Mucosa of stomach (tissue), 1 donor: ENCODE measurements around the gene GRK7.
"Not testable (repeated sequence)": the region's sequence is repeated elsewhere in the genome, so short reads cannot be mapped to it uniquely, and the experiment has no call there.

Source experiments
- H3K27me3 ChIP-seq: one replicate; pipeline ENCODE4 v1.7.0; 2013; ENCODE audit warnings: mild to moderate bottlenecking, low read length; ENCODE audit not compliant: control insufficient read depth, insufficient read depth
- H3K36me3 ChIP-seq: one replicate; pipeline ENCODE4 v1.7.0; 2013; ENCODE audit warnings: low read length; ENCODE audit not compliant: control insufficient read depth, insufficient read depth
- H3K4me1 ChIP-seq: one replicate; pipeline ENCODE4 v1.7.0; 2013; ENCODE audit warnings: mild to moderate bottlenecking, low read length; ENCODE audit not compliant: control insufficient read depth, insufficient read depth
- H3K4me3 ChIP-seq: one replicate; pipeline ENCODE4 v1.7.0; 2013; ENCODE audit warnings: low read length
- H3K9ac ChIP-seq: one replicate; pipeline ENCODE4 v1.7.0; 2013; ENCODE audit warnings: mild to moderate bottlenecking, low read length, moderate library complexity
- H3K9me3 ChIP-seq: one replicate; pipeline ENCODE4 v1.7.0; 2013; ENCODE audit warnings: mild to moderate bottlenecking, low read length, moderate library complexity; ENCODE audit not compliant: control insufficient read depth
- donor health status: Pancreatic carcinoma.

The GRK7 gene

DNA sequence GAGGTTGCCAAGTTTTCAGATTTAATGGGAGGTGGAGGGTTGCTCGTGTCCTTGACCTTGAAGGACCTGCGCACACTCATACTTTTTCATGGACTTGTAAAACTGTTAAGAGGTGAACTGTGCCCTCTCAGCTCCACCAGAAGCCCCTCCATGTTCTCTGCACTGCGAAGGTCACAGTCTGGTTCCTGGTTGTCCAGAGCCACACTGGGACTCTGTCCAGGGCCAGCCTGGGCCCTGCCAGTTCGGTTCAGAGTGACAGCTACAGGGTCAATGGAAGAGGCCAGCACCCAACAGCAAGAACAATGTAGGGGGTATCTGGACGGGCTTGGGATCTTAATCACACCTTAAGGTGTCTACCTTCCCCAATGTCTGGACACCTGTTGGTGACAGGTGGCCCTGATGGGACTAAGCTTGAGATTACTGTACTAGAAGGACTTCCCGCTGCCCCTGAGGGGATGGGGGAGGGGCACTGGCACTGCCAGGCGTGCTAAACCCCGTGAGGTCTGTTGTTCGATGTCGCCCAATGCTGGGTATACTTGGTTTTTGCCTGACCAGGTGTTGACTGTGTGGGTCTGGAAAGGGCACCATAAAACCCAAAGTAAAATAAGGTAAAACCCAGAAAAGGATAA, 34.7 kb downstream of the GRK7 start:
- Histone ChIP-seq H3K9me3 (no peaks in the 10 kb centered on the region), H3K36me3 (no peaks in the 10 kb centered on the region), H3K9ac (peak overlapping the region; percentile 63), H3K27me3 (peaks cover 30% of the 10 kb centered on the region), H3K4me1 (peaks cover 18% of the 10 kb centered on the region), H3K4me3 (peak overlapping the region; percentile 32)

DNA sequence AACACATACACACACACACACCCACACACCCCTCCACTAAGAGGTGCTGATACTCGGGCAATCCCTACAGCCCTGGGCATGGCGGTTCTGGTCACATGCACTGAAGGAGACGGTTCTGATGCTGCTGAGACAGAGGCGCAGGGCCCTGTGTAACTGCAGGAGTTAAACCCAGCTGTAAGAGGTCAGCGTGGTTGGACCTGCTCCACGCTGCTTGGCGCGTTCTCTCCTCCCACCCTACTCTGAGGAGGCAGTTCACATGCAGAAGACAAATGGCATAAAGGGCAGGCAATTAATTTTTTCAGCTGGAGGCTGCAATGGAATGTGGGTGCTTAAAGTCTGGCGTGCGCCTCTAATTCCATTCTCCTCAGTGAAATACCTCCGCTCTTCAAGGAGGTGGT, 35.2 kb downstream of the GRK7 start:
- no peaks in the 10 kb centered on the region for H3K9me3 ChIP-seq
- peaks cover 18% of the 10 kb centered on the region for H3K4me1 ChIP-seq
- H3K9ac ChIP-seq: no peak overlapping the region
- H3K36me3 ChIP-seq: no peaks in the 10 kb centered on the region
- peaks cover 30% of the 10 kb centered on the region for H3K27me3 ChIP-seq
- H3K4me3 ChIP-seq: no peak overlapping the region

DNA sequence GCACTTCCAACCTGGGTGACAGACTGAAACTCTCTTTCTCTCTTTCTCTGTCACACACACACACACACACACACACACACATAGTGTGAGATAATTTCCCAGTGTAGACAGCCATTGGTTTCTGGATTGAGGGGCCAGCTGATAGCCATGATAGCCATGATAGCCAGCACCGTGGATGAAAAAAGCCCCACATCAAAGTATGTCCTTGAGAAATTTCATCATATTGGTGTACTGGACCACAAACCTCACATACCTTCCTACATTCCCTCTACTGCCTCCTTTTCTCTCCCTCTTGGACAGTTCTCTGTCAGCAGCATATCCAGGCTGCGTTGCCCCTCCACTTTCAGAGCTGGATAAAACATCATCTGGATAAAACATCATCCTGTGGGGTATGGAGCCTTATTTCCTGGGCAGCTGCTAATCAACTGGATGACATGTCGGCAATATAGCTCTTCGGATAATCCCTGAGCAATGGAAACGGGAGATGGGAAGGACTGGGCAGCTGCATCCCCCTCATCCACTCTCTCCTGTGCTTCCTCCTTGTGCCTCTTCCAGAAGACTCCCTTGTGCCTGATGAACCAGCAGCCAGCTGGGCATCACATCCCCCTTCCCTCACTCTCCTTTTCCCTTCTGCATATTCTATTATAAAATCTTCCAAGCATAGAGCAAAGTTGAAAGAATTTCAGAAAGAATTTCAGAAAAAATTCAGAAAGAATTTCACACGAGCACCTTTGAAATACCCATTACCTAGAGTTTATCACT, 39.3 kb downstream of the GRK7 start:
- Histone ChIP-seq H3K27me3 (peaks cover 10% of the 10 kb centered on the region), H3K4me1 (peaks cover 6% of the 10 kb centered on the region), H3K9me3 (no peaks in the 10 kb centered on the region), H3K4me3 (no peak overlapping the region), H3K9ac (no peak overlapping the region), H3K36me3 (no peaks in the 10 kb centered on the region)

DNA sequence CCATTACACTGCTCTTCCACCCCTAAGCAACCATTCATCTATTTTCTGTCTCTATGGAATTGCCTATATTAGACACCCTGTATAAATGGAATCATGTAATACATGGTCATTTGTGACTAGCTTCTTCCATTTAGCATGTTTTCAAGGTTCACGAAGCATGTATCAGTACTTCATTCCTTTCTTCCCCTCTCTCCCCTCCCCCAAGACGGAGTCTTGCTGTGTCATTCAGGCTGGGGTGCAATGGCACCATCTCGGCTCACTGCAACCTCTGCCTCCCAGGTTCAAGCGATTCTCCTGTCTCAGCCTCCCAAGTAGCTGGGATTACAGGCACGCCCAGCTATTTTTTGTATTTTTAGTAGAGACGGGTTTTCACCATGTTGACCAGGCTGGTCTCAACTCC, 40.3 kb downstream of the GRK7 start:
- H3K27me3 ChIP-seq, H3K9me3 ChIP-seq, H3K4me1 ChIP-seq, H3K4me3 ChIP-seq, H3K9ac ChIP-seq, H3K36me3 ChIP-seq: not testable (repeated sequence)

DNA sequence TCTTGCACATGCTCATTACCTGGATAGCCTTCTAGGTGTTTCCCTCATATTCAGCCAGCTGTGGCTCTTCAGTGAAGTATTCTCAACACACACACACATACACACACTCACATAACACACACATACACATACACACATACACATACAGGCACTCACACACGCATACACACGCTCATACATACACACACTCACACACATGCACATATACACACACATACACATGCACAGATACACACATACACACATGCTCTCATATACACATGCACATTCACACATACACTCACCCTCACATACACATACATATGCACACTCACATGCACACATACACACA, 41.2 kb downstream of the GRK7 start:
- no peaks in the 10 kb centered on the region for H3K4me1 ChIP-seq
- no peaks in the 10 kb centered on the region for H3K9me3 ChIP-seq
- H3K9ac ChIP-seq: no peak overlapping the region
- no peak overlapping the region for H3K4me3 ChIP-seq
- peaks cover 4% of the 10 kb centered on the region for H3K27me3 ChIP-seq
- no peaks in the 10 kb centered on the region for H3K36me3 ChIP-seq

DNA sequence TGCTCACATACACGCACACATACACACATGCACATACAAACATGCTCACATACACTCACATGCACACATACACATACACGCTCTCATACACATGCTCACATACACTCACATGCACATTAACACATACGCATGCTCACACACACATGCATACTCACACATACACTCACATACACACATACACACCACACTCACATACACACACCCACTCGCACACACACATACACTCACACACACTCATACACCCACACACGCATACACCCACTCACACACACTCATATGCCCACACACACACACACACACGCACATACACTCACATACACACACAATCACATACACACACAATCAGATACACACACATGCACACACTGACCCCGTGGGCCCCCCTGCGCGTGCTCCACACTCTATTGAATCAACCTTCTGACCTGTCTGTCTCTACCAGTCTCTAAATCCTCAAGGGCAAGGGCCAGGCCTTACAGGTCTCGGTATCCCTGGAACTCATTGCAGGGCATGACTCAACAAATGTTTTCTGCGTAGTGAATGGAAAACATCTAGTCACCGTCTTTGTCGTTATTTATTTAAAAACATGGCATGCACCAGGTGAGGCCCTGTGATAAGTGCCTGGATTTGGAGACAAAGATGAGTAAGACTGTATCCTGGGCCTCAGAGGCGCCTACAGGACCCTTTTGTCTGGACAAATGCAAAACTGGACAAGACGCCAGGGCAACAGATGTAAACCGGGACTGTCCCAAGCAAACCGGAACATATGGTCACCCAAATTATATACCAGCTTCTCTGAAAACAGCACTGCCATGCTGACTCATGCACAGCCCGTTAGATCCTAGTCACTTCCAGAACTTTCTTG, 41.8 kb downstream of the GRK7 start:
- Histone ChIP-seq H3K36me3 (no peaks in the 10 kb centered on the region), H3K9me3 (no peaks in the 10 kb centered on the region), H3K4me1 (no peaks in the 10 kb centered on the region), H3K9ac (no peak overlapping the region), H3K4me3 (no peak overlapping the region), H3K27me3 (peaks cover 4% of the 10 kb centered on the region)

DNA sequence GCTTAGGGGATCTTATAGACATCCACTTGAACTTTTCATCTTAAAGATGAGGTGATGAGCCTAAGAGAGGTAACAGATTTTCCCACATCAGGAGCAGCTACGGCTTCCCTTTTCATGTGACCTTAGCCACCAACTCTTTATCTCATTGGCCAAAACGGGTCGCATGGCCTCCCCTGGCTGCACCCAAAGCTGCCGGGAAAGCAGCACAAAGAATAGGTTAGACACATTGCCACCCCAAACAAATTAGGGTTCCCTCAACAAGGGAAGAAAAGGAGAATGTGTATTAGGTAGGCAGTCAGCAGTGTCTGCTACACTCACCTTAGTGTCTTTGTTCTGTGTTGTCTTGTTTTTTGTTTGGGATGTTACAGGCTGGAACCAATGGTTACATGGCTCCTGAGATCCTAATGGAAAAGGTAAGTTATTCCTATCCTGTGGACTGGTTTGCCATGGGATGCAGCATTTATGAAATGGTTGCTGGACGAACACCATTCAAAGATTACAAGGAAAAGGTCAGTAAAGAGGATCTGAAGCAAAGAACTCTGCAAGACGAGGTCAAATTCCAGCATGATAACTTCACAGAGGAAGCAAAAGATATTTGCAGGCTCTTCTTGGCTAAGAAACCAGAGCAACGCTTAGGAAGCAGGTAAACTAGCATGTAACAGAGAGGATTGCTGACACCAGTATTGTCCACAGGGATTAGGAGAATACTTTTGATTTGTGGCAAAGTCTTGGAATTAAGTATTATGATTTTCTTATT, 44.2 kb downstream of the GRK7 start:
- no peaks in the 10 kb centered on the region for H3K4me1 ChIP-seq
- H3K4me3 ChIP-seq: no peak overlapping the region
- H3K9ac ChIP-seq: no peak overlapping the region
- no peaks in the 10 kb centered on the region for H3K9me3 ChIP-seq
- H3K36me3 ChIP-seq: no peaks in the 10 kb centered on the region
- H3K27me3 ChIP-seq: peaks cover 3% of the 10 kb centered on the region

DNA sequence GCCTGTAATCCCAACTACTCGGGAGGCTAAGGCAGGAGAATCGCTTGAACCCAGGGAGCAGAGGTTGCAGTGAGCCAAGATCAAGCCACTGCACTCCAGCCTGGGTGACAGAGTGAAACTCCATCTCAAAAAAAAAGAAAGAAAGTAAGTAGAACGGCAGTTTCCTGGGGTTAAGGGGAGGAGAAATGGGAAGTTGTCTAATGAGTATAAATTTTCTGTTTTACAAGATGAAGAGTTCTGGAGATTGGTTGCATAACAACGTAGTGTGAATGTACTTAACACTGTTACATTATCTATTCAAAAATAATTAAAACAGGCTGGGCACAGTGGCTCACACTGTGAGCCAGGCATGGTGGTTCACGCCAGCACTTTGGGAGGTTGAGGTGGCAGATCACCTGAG, 45.4 kb downstream of the GRK7 start:
- H3K4me3 ChIP-seq: no peak overlapping the region

DNA sequence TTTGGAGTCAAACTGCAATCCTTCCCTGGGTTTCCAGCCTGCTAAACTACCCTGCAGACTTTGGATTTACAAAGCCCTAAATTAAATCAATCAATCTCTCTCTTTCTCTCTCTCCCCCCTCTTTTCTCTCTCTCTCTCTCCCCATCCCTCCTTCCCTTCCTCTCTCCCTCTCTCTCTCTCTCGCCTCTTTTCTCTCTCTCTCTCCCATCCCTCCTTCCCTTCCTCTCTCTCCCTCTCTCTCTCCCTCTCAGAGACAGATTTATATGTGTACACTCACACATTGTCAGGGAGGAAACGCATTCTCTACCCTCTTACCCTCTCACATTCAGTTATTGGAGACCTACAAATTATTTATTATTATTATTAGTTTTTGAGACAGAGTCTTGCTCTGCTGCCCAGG, 47.0 kb downstream of the GRK7 start:
- Histone ChIP-seq H3K4me1 (no peaks in the 10 kb centered on the region), H3K36me3 (no peaks in the 10 kb centered on the region), H3K9me3 (no peaks in the 10 kb centered on the region), H3K4me3 (no peak overlapping the region), H3K27me3 (no peaks in the 10 kb centered on the region), H3K9ac (no peak overlapping the region)

More for the DNA sequence above, 45.4 kb downstream of the GRK7 start:
- no peaks in the 10 kb centered on the region for H3K36me3 ChIP-seq
- no peaks in the 10 kb centered on the region for H3K4me1 ChIP-seq
- no peak overlapping the region for H3K9ac ChIP-seq
- H3K9me3 ChIP-seq: no peaks in the 10 kb centered on the region
- H3K27me3 ChIP-seq: no peaks in the 10 kb centered on the region

DNA sequence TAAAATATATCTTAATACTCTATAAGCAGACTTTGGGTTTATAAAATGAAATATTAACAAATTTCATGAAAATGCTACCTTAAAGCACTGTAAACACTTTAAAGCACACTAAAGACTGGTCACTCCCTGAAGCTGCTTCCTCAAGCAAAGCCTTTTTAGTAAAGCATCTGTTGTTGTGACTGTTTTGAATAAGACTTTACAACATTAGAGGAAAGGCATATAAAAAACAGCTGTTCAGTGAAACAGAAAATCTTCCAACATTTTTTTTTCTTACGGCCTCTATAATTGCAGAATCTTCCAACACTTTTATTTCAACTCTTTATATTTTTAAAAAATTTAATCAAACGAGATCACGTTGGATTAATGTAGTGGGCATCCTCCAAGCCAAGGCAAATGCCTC, 48.1 kb downstream of the GRK7 start:
- Histone ChIP-seq H3K9ac (no peak overlapping the region), H3K9me3 (no peaks in the 10 kb centered on the region), H3K36me3 (no peaks in the 10 kb centered on the region), H3K27me3 (no peaks in the 10 kb centered on the region), H3K4me1 (no peaks in the 10 kb centered on the region), H3K4me3 (no peak overlapping the region)

DNA sequence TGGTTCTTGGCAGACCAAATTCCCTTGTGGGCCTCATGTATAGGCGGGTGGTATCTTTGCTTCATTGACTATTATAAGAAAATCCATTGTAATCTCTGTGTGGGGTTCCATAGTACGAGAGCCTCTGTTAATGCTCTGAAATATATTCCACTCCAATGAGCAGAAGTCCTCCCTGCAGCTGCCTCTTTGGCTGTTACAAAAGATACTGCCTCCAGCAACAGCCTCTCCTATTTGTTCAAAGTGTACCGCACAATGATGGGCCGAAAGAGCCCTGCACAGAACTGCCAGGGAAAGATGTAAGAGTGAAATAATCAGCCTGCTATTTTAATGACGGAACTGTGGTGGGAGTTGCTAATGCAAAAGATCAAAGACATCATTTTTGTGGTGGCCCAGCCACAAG, 48.9 kb downstream of the GRK7 start:
- Histone ChIP-seq H3K4me3 (no peak overlapping the region), H3K27me3 (peaks cover 6% of the 10 kb centered on the region), H3K9ac (no peak overlapping the region), H3K36me3 (no peaks in the 10 kb centered on the region), H3K4me1 (no peaks in the 10 kb centered on the region), H3K9me3 (no peaks in the 10 kb centered on the region)

DNA sequence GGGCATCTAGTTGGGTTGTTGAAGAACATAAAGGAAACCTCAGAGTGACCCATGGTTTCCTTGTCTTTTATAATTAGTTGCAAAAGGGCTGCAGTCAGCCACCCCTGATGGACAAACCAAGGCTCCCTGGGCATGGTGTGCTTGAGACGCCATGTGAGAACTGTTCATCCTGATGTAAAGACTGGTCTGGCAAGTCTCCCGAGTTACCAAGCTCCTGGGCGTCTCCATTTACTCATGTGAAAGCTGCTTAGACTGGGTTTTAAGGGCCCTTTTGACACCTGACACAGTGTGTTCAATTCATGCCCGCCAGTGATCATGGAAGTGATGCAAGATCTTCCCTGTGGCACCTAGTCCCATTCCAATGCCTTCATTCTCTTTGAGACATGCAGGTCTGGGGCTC, 49.4 kb downstream of the GRK7 start:
- H3K4me3 ChIP-seq: no peak overlapping the region
- no peaks in the 10 kb centered on the region for H3K9me3 ChIP-seq
- peaks cover 9% of the 10 kb centered on the region for H3K27me3 ChIP-seq
- H3K36me3 ChIP-seq: no peaks in the 10 kb centered on the region
- no peak overlapping the region for H3K9ac ChIP-seq
- H3K4me1 ChIP-seq: no peaks in the 10 kb centered on the region
